MM.1S (cell line): ENCODE results near the gene KRT2.

Experiments
- DNase-seq: peaks from one replicate; pipeline ENCODE4 v3.0.0-alpha.2; 2015
- H2AFZ ChIP-seq: fragments of 300-600 bp; sonication (generic); 2 replicates; pipeline ENCODE4 v1.6.0; 2016; ENCODE audit warnings: antibody characterized with exemption, low read length
- H3F3A ChIP-seq: fragments of 300-600 bp; sonication (generic); 2 replicates; pipeline ENCODE4 v1.6.1; 2016; ENCODE audit warnings: mild to moderate bottlenecking, antibody characterized with exemption, low read length, moderate library complexity, mixed read lengths; ENCODE audit not compliant: insufficient read depth
- H3K27ac ChIP-seq: fragments of 300-600 bp; sonication (generic); 2 replicates; pipeline ENCODE4 v1.5.1; 2016; ENCODE audit warnings: mild to moderate bottlenecking, low read length
- H3K27me3 ChIP-seq: fragments of 300-600 bp; sonication (generic); replicated peaks from 2 replicates; pipeline ENCODE4 v1.6.0; 2016; ENCODE audit warnings: low read length; ENCODE audit not compliant: insufficient read depth
- H3K36me3 ChIP-seq: fragments of 300-600 bp; sonication (generic); replicated peaks from 2 replicates; pipeline ENCODE4 v1.6.1; 2016; ENCODE audit warnings: mild to moderate bottlenecking, low read length, mixed read lengths; ENCODE audit not compliant: insufficient read depth
- H3K4me1 ChIP-seq: fragments of 300-600 bp; sonication (generic); 2 replicates; pipeline ENCODE4 v1.6.1; 2016; ENCODE audit warnings: low read length, mixed read lengths
- H3K4me2 ChIP-seq: fragments of 300-600 bp; sonication (generic); 2 replicates; pipeline ENCODE4 v1.6.0; 2016; ENCODE audit warnings: low read depth, low read length
- H3K4me3 ChIP-seq: fragments of 300-600 bp; sonication (generic); 2 replicates; pipeline ENCODE4 v1.5.1; 2016; ENCODE audit warnings: low read length, mixed read lengths
- H3K79me2 ChIP-seq: fragments of 300-600 bp; sonication (generic); 2 replicates; pipeline ENCODE4 v1.6.1; 2016; ENCODE audit warnings: mixed run types, low read length, mixed read lengths
- H3K9ac ChIP-seq: fragments of 300-600 bp; sonication (generic); 2 replicates; pipeline ENCODE4 v1.6.1; 2016; ENCODE audit warnings: low read length, mixed read lengths
- H3K9me2 ChIP-seq: fragments of 300-600 bp; sonication (generic); replicated peaks from 2 replicates; pipeline ENCODE4 v1.6.1; 2016; ENCODE audit warnings: mild to moderate bottlenecking, low read length, mixed read lengths; ENCODE audit not compliant: insufficient read depth
- H3K9me3 ChIP-seq: fragments of 300-600 bp; sonication (generic); replicated peaks from 2 replicates; pipeline ENCODE4 v1.6.1; 2016; ENCODE audit warnings: mild to moderate bottlenecking, low read length, mixed read lengths; ENCODE audit not compliant: insufficient read depth
- H4K20me1 ChIP-seq: fragments of 300-600 bp; sonication (generic); 2 replicates; pipeline ENCODE4 v1.6.1; 2016; ENCODE audit warnings: mild to moderate bottlenecking, low read length, moderate library complexity, mixed read lengths; ENCODE audit not compliant: insufficient read depth
- EZH2 ChIP-seq: fragments of 300-600 bp; sonication (generic); optimal IDR thresholded peaks from 2 replicates; pipeline ENCODE3; 2017; ENCODE audit warnings: low read depth, mild to moderate bottlenecking, antibody characterized with exemption, low read length, mixed read lengths
- EZH2phosphoT487 ChIP-seq: fragments of 300-600 bp; sonication (generic); IDR thresholded peaks from 2 replicates; pipeline ENCODE4 v1.6.1; 2018; ENCODE audit warnings: antibody characterized with exemption, low read length
- TF ChIP-seq, protein P1 (sequence below): fragments of 300-600 bp; sonication (generic); IDR thresholded peaks from 2 replicates; pipeline ENCODE4 v1.5.1; 2016; ENCODE audit warnings: antibody characterized with exemption, low read length, mixed read lengths

KRT2 gene

DNA sequence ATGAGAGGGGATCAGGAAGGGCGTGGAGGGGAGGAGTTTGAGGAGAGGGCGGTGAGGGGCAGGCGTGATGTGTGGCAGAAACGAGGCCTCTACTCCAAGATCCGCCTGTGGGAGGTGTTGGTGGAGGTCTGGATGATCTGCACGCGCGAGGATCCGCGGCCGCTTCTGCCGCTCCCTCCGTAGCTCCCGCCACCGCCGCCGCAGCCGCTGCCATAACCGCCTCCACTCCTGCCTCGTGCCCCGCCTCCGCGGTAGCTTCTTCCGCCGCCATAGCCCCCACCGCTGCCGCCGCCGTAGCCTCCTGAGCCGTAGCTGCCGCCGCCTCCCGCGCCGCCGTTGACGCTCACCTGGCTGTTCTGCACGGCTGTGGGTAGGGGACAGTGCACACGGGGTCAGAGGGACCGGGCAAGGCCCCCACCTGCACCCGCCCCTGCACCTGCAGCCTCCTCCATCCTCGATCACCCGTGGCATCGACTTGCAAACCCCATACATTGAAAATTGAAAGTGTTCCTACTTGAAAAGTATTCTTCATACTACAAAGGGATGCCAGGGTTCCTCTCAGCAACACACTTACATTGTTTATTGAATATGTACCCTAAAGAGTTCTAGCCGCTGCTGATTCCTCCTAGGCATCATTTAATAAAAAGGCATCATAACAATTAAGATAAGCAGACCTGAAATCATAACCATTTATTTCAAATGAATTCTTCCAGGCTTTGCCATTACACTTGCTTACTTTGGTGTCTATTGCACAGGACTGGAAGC lies 39.2 kb upstream of the KRT2 start:
- Histone ChIP-seq H3K4me3 (peak overlapping the region; percentile 54), H3K36me3 (no peaks in the 10 kb centered on the region), H3K9me3 (no peaks in the 10 kb centered on the region), H3K9me2 (no peaks in the 10 kb centered on the region), H3K27ac (no peak overlapping the region), H3K4me1 (no peaks in the 10 kb centered on the region), H3K9ac (no peak overlapping the region), H3K27me3 (peaks cover 95% of the 10 kb centered on the region), H4K20me1 (no peaks in the 10 kb centered on the region), H2AFZ (peak overlapping the region; percentile 62; the same call in 1 of the 2 replicates), H3K79me2 (no peaks in the 10 kb centered on the region), H3K4me2 (peak overlapping the region; percentile 91), H3F3A (no peaks in the 10 kb centered on the region)
- DNase-seq = peak; percentile 38
- TF ChIP-seq EZH2 = no peak
- TF ChIP-seq EZH2phosphoT487 = no peak
- TF ChIP-seq, protein P1, sequence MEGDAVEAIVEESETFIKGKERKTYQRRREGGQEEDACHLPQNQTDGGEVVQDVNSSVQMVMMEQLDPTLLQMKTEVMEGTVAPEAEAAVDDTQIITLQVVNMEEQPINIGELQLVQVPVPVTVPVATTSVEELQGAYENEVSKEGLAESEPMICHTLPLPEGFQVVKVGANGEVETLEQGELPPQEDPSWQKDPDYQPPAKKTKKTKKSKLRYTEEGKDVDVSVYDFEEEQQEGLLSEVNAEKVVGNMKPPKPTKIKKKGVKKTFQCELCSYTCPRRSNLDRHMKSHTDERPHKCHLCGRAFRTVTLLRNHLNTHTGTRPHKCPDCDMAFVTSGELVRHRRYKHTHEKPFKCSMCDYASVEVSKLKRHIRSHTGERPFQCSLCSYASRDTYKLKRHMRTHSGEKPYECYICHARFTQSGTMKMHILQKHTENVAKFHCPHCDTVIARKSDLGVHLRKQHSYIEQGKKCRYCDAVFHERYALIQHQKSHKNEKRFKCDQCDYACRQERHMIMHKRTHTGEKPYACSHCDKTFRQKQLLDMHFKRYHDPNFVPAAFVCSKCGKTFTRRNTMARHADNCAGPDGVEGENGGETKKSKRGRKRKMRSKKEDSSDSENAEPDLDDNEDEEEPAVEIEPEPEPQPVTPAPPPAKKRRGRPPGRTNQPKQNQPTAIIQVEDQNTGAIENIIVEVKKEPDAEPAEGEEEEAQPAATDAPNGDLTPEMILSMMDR = no peak

DNA sequence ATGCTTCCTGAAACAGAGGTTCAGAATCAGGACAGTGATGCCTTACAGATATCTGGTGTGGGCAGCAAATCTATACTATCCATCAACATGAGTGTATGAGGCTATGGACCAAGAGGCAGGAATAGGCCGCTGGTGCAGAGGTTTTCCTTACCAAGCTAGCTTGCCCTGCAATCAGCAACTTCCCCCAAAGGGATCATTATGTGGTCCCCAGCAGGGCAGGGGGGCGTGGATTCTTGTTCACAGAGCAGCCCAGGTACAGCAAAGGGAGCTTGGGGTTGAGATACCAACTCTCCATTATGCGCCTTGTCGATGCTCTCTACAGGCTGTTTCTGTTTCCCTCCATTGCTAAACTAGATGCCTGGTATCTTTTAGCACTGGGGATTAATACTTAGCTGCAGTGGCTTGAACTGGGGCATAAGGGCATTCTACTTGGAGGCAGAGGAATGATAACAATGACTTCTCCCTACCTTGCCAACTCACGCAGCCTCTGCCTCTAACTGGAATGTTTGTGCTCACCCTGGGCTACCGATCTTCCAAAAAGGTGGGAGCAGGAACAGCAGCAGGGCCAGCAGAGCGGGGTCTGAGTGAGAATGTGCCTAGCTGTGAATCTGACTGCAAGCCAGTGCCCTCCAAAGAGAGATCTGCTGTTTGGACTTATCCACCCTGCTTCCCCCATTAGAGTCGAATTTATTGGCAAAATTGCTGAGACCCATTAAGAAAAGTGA lies 38.5 kb upstream of the KRT2 start:
- Histone ChIP-seq H3K4me2 (peak overlapping the region; percentile 91), H3K4me3 (peak overlapping the region; percentile 54), H2AFZ (peak overlapping the region; percentile 62; the same call in 1 of the 2 replicates), H3K27me3 (peaks cover 95% of the 10 kb centered on the region), H3K79me2 (no peaks in the 10 kb centered on the region), H4K20me1 (no peaks in the 10 kb centered on the region), H3K9me3 (no peaks in the 10 kb centered on the region), H3K4me1 (no peaks in the 10 kb centered on the region), H3K36me3 (no peaks in the 10 kb centered on the region), H3K27ac (no peak overlapping the region), H3K9me2 (no peaks in the 10 kb centered on the region), H3F3A (no peaks in the 10 kb centered on the region), H3K9ac (no peak overlapping the region)
- DNase-seq = no peak
- TF ChIP-seq, protein P1 = no peak
- TF ChIP-seq EZH2 (no peak), EZH2phosphoT487 (no peak)

DNA sequence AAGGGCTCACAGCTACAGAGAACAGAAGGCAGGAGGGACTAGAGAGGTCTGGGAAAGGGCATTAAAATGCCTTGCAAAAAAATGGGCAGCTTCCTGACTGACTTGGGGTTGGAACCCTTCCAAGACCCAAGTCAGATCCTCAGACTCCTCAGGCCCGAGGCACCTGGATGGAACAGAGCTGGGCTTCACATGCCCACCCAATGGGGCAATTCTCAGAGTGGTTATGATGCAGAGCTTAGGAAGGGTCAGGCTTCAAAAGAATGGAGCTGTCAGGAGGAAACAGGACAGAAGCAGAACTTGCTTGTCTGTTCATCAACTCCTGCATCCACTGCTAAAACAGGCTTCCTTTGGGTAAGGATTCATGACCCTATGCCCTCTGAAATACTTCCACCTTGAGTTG lies 37.9 kb upstream of the KRT2 start:
- TF ChIP-seq, protein P1 = no peak
- TF ChIP-seq EZH2phosphoT487 (no peak), EZH2 (no peak)
- Histone ChIP-seq H2AFZ (no peak overlapping the region), H3K9me3 (no peaks in the 10 kb centered on the region), H3F3A (no peaks in the 10 kb centered on the region), H3K79me2 (no peaks in the 10 kb centered on the region), H3K27me3 (peaks cover 94% of the 10 kb centered on the region), H3K36me3 (no peaks in the 10 kb centered on the region), H3K4me3 (no peak overlapping the region), H3K4me2 (no peak overlapping the region), H3K4me1 (no peaks in the 10 kb centered on the region), H4K20me1 (no peaks in the 10 kb centered on the region), H3K27ac (no peak overlapping the region), H3K9me2 (no peaks in the 10 kb centered on the region), H3K9ac (no peak overlapping the region)
- no peak for DNase-seq
